GM12874 (cell line): ENCODE measurements around the gene PAPOLA.
A peak's percentile ranks its signal among the peaks of the same experiment; 100 is the strongest.

Experiments
- TF ChIP-seq, protein P1 (sequence below): IDR thresholded peaks from 2 replicates; pipeline ENCODE4 v1.5.1; 2011; ENCODE audit warnings: low read depth, mild to moderate bottlenecking, control low read depth, low read length, moderate library complexity; ENCODE audit not compliant: insufficient read depth

Gene PAPOLA

DNA sequence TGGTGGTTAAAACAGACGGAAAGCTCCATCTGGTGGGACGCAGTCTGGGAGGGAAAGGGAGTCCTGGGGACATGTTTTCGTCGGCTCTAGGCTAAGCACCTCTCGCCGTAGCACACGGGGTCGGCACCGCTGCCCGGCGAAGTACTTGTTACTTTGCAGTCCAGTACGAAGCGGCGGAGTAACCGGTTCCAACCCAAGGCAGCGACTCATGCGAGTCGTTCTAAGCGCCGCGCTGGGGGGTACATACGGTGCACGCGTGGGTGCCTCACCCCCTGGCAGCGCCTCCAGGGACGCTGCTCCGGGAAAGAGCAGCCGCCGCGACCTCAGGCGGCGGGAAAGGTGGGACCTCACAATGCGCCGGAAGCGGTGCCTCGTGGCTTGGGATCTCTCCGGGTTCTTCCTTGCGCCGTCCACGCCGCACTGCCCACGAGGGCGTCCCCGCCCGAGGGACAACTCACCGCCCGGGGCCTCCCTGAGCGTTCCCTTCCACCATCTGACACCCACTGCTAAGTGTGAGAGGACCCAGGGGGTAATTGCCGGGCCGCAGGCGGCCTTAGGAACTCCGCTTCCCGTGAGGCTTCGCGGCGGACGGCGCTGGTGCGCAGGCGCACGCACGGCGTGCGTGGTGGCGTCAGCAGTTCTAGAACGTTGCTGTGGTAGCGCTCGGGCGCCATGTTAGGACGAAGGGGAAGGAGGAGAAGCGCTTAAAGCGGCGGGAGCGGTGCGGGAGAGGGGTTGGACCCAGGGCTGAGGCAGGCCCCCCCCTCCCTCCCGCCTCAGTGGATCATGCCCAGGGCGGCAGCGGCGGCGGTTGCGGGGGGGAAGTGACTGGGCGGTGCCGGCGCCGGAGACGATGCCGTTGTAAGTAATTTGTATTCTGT, at the start of gene PAPOLA:
PAPOLA (plus strand) TSS at position 643 of the 881 bp plus-strand sequence; CDS start at position 854, 211 bp downstream.
- TF ChIP-seq, protein P1, sequence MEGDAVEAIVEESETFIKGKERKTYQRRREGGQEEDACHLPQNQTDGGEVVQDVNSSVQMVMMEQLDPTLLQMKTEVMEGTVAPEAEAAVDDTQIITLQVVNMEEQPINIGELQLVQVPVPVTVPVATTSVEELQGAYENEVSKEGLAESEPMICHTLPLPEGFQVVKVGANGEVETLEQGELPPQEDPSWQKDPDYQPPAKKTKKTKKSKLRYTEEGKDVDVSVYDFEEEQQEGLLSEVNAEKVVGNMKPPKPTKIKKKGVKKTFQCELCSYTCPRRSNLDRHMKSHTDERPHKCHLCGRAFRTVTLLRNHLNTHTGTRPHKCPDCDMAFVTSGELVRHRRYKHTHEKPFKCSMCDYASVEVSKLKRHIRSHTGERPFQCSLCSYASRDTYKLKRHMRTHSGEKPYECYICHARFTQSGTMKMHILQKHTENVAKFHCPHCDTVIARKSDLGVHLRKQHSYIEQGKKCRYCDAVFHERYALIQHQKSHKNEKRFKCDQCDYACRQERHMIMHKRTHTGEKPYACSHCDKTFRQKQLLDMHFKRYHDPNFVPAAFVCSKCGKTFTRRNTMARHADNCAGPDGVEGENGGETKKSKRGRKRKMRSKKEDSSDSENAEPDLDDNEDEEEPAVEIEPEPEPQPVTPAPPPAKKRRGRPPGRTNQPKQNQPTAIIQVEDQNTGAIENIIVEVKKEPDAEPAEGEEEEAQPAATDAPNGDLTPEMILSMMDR: 0 out of 2 replicates have a peak, but pooled peaks have one; percentile 10

DNA sequence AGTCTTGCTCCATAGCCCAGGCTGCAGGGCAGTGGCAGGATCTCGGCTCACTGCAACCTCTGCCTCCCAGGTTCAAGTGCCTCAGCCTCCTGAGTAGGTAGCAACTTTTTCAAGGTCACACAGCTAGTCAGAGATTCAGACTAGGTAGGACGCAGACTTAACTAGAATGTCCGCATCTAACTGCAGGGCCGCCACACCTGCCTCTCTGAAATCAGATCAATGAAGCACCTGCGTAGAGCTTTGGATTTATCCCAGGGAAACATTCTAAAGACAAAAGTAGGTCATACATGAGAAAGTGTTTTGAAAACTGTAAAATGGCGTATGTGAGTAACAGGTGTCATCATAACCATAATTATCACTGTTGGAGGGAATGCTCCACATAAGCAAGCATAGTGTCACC, 49.5 kb upstream of the PAPOLA start:
- TF ChIP-seq, protein P1: no peak

DNA sequence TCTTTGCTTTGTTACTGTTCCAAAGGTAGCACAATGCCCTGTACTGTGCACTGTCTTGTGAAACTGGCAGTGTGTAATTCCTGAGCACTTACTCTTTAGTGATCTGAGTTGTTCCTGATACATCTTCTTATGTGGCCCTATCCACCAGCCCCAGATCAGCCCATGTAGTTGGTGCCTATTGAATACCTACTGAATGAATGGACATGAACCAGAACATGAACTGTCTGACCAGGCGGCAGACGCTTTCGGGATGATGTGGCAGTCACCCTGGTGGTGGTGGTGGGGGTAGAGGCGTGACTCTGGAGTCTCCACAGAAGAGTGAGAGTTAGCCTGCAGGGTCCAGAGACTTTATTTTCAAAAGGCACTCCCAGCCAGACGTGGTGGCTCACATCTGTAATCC, 46.6 kb upstream of the PAPOLA start:
- TF ChIP-seq, protein P1: no peak

DNA sequence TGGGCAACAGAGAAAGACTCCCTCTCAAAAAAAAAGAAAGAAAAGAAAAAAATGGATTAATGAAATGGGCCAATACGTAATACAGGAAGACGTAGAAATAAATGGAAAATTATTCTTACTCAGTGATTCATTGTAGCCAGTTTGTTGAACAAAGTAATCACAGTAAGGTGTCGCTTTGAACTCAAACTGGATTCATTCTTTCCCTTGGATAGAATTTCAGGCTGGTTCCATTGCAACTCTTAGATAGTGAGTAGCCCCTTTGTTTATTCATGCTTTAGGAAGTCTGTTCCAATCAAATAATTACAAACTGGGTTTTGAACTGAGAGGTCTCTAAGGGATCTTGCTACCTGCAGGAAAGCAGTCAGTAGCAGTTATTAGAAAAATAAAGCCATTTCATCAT, 42.3 kb upstream of the PAPOLA start:
- TF ChIP-seq, protein P1: no peak

GRCh38 chr14:96461950-96462798, 40.0 kb upstream of the PAPOLA start:
- TF ChIP-seq, protein P1: no peak

- TF ChIP-seq, protein P1: no peak
These were observed 38.0 kb upstream of the PAPOLA start for GRCh38 chr14:96464136-96464535.

DNA sequence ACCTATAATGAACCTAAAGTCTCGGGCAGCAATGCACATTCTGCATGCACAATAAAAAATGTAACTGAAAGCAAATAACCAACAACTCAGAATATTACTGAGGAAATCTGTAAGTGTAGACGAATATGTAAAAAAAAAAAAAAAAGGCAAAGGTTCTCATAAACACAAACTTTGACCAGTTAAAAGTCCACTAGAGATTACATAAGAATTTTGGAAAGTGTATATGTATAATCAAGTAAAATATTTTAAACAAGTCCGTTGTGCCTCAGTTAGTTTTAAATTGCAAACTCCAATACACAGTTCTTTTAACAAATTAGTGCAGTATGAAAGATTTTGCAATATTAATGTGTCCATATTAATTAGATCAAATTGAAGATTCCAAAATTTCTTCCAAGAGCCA, 35.3 kb upstream of the PAPOLA start:
- TF ChIP-seq, protein P1: no peak
